ENCODE data around the gene RPS18.
"Not testable (repeated sequence)": the region's sequence is repeated elsewhere in the genome, so short reads cannot be mapped to it uniquely, and the experiment has no call there.

Gene RPS18

GRCh38 chr6:33273129-33273923, 1.5 kb downstream of the RPS18 start:
- DNase-seq = no peak

- no peak for DNase-seq
Measured at GRCh38 chr6:33273924-33274902, 2.3 kb downstream of the RPS18 start.

- not testable (repeated sequence) for DNase-seq
Measured at GRCh38 chr6:33275795-33276580, 4.1 kb downstream of the RPS18 start.

DNA sequence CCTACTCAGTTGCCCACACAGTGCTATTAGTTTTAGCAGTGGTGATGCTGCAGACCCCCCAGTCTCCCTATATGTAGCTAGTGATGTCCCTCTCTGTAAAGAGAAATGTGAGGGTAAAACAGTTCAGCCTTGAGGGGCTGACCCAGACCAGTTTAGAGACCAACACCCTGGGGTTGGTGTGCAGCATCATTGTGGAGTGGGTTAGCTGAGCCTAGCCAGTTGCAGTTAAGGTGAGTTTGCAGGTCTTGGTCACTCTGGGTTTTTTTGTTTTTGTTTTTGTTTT, 4.6 kb downstream of the RPS18 start:
- DNase-seq = no peak

DNA sequence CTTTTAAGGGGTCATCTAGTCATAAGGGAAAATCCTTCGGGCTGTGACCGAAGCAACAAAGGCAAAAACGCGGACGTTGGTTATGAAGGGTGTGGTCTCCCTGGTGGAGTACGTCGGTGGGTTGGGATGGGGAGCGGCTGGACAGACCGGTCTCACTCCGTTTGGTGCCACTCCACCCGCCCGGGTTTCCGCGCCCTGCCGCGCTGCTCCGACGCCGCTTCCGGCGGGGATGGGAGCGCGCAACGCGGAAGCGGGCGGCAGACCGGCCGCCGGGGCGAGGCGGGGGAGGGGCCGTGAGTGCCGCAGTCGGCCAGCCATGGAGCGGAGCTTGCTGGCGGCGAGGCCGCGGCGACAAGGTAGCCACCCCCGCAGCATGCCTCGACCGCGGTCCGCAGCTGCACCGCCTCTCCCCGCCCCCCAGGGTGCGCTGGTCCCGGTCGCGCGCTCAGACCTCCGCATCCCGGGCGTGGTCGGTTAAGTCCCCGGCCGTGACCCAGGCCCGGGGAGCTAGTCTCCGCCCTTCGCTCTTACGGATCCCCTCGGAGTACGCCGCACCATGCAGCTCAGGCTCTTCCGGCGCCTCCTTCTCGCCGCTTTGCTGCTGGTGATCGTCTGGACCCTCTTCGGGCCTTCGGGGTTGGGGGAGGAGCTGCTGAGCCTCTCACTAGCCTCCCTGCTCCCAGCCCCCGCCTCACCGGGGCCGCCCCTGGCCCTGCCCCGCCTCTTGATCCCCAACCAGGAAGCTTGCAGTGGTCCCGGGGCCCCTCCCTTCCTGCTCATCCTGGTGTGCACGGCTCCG, 5.2 kb downstream of the RPS18 start, which contains the start of gene B3GALT4:
Gene B3GALT4, plus strand, starts transcription at position 260 of the 799 bp plus-strand sequence. Its CDS starts 297 bp downstream, at position 557.
- DNase-seq = peak; percentile 49 to 70

- no peak for DNase-seq
Measured at GRCh38 chr6:33277663-33278391, 6.0 kb downstream of the RPS18 start.

- DNase-seq = no peak
Measured at GRCh38 chr6:33278392-33278741, 6.5 kb downstream of the RPS18 start.

GRCh38 chr6:33278810-33279209, 6.9 kb downstream of the RPS18 start:
- no peak for DNase-seq

- DNase-seq = no peak
Measured at GRCh38 chr6:33279257-33279695, 7.4 kb downstream of the RPS18 start.

DNA sequence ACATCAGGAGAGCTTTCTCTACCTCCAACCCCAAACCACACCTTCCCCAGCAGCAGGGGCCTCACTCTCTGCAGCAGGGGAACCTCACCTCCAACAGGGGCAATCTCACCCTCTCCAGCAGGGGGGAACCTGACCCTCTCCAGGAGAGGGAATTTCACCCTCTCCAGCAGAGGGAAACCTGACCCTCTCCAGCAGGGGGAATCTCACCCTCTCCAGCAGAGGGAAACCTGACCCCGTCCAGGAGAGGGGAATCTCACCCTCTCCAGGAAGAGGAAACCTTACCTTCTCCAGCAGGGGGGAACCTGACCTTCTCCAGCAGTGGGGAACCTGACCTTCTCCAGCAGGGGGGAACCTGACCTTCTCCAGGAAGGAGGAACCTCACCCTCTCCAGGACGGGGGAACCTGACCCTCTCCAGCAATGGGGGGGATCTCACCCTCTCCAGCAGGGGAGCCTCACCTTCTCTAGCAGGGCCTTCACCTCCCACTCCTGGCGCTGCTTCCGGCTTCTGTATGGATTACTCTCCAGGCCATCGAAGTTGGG, 8.2 kb downstream of the RPS18 start:
- peak; percentile 7 to 29 for DNase-seq

DNA sequence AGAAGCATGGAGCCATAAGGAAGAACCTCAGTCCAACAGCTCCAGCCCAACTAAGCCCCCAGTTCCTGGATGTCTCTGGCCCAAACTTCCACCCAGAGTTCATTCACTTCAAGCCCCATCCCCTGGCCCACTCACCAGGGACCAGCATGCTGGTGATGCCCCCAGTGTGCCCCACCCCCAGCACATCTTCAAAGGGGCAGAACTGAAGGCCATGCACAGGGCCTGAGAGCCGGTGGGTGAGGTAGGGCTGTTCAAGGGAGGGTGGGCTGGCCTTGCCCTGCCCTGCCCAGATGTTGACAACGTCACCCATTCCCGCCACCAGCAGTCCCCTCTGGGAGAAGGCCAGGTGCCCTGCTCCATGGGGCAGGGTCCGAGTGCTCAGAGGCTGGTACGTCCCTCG, 8.7 kb downstream of the RPS18 start:
- DNase-seq = no peak

DNA sequence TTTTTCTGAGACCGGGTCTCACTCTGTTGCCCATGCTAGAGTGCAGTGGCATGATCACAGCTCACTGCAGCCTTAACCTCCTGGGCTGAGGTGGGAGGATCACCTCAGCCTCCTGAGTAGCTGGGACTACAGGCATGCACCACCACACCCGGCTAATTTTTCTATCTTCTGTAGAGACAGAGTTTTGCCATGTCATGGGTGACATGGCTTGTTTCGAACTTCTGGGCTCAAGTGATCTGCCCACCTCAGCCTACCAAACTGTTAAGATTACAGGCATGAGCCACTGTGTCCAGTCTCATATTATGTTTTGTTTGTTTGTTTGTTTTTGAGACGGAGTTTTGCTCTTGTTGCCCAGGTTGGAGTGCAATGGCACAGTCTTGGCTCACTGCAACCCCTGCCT, 13.3 kb downstream of the RPS18 start:
- not testable (repeated sequence) for DNase-seq

GRCh38 chr6:33286946-33287914, 15.4 kb downstream of the RPS18 start:
- no peak for DNase-seq

DNA sequence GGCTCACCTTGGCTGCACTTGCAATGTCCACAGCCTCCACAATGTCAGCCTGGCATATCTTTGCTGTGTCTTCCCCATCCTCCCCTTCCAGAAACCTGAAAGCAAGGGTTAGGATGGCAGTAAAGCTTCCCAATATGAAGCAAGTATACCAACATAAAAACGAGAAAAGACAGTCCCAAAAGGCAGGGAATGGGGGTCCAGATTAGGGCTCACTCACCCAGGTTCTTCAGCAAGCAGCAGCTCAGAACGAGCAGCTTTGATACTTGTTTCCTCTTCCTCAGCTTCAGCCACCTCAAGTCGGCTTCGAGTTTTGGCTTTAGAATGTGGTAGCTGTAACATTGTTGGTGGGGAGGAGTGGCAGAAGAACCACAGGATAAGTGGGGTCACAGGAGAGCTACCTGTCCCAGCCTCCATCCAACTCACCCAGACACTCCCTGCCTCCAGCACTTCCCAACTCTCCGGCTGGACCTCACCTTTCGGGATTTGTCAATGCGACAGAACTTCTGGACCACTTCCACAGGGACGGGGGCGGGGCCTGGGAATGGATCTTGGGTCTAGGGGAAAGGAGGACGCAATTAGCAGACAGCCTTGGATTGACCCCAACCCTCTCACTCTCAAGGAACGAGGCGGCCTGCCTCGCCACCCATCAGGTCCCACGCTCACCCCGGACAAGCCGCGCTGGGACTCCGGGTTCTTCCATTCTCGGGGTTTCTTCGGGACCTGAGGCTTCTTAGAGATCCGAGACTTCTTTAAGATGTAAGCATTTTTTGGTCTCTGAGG, 16.5 kb downstream of the RPS18 start:
- no peak for DNase-seq

DNA sequence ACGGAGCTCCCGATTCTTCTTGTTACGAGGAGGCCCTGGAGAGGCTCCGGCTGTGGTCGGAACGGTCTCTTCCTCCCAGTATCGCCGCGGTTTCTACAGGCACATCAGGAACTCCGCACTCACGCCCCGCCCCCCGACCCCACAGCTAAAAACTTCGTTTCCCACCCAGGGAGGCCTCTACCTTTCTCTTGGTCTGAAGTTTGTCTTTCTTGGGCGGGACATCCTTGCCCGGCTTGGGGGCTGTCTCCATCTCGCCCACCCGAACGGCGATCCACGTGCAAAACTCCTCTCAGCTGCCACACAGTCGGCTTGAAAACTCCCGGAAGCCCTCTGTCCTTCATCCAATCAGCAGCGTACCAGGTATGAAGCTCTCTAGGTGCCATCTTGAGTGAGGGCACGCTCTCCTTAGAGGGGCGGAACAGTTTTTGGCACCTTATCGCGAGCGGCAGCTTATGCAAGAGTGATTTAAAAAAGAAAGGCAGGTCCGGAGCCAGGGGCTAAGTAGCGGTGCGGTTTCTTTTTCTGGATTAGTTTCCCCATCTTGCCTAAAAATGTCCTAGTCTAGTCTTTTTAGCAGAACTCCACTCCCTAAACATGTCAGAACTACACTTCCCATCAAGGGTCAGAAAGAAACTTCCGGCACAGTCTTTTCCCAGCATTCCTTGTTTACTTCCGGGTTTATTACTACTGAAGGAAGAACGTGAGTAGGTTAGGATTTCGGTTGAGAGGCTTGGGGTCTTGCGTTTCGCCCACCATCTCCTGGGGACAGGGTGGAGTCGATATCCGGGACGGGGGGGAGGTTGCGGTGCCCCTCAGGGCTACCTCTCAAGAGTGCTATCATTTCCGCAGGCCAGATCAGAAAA, 17.3 kb downstream of the RPS18 start, which contains the start of the genes PFDN6 and WDR46:
Gene PFDN6, plus strand, starts transcription at position 681 of the 863 bp plus-strand sequence. CDS start 256 bp downstream, outside the sequence.
Gene WDR46, minus strand, starts transcription at position 319 of the 863 bp plus-strand sequence. Its CDS starts 69 bp downstream, at position 250.
- peak; percentile 71 to 98 for DNase-seq

GRCh38 chr6:33289784-33290315, 18.0 kb downstream of the RPS18 start:
- DNase-seq = no peak

DNA sequence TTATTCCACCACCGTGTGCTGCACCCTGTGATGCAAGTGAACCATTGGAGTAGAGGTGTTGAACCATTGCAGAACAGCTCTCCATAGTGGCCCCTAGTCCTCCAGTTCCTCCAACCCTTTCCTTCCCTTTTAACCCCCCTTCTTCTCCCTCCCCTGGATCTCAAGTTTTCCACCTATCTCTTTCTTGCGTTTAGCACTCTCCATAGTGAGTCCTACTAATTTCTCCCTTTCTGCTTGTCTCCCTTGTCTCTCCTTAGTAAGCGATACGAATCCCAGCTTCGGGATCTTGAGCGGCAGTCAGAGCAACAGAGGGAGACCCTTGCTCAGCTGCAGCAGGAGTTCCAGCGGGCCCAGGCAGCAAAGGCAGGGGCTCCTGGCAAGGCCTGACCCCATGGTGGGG, 18.6 kb downstream of the RPS18 start:
- DNase-seq = no peak

Measured in bone marrow (tissue), 2 donors.